GM23248 (cell line): ENCODE measurements around the gene PTPRN2.

Experiments used
- EZH2 ChIP-seq: fragments of 200-600 bp; sonication (generic); IDR thresholded peaks from 2 replicates; pipeline ENCODE4 v1.6.1; 2018; ENCODE audit warnings: antibody characterized with exemption, mild to moderate bottlenecking; ENCODE audit not compliant: insufficient read depth, poor library complexity, severe bottlenecking
- EZH2phosphoT487 ChIP-seq: fragments of 200-600 bp; sonication (generic); IDR thresholded peaks from 2 replicates; pipeline ENCODE4 v1.6.1; 2018; ENCODE audit warnings: antibody characterized with exemption, moderate library complexity, mild to moderate bottlenecking, low read depth; ENCODE audit not compliant: insufficient read depth

- TF ChIP-seq EZH2 (no peak), EZH2phosphoT487 (no peak)
Measured at GRCh38 chr7:157766098-157766497, 821.5 kb downstream of the PTPRN2 start.
